Stromal cell of bone marrow (primary cell): ENCODE results near the gene BCL2L1.
"Not testable (repeated sequence)": the region's sequence is repeated elsewhere in the genome, so short reads cannot be mapped to it uniquely, and the experiment has no call there.

Experiments used
- DNase-seq: peaks from one replicate; pipeline ENCODE4 v3.0.0-alpha.2; 2012; ENCODE audit warnings: low read depth

Gene BCL2L1

GRCh38 chr20:31722257-31723068, at the start of gene BCL2L1:
Gene BCL2L1, minus strand, starts transcription at chr20:31722868. Its CDS starts 650 bp downstream, at chr20:31722218.
- peak; percentile 82 for DNase-seq

DNA sequence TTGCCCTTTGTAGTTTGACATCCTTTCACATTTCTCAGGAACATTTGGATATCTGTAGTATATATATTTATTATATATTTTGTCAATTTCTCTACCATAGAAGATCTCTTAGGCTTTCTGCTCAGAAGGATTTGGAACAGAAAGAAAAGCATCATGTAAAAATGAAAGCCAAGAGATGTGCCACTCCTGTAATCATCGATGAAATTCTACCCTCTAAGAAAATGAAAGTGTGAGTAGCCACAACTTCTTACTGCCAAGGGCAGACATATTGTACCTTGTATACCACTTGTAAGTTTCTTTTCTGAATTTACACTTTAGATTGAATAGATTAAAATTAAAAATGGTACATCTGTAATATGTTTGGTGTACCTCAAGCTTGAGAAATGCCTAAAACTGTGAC, 47.6 kb upstream of the BCL2L1 start:
- DNase-seq, result no peak

- DNase-seq, result no peak
Observed at GRCh38 chr20:31769681-31770080, 47.0 kb upstream of the BCL2L1 start.

DNA sequence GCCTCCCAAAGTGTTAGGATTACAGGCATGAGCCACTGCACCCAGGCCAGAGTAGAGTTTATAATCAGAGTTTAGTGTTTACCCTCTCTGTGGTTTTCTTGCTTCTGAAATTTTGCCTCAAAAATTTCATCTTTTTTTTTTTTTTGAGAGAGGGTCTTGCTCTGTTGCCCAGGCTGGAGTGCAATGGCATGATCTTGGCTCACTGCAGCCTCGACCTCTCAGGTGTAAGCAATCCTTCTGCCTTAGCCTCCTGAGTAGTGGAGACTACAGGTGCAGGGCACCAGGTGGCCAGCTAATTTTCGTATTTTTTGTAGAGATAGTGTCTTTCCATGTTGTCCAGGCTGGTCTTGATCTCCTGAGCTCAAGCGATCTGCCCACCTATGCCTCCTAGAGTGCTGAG, 45.1 kb upstream of the BCL2L1 start:
- no peak for DNase-seq

DNA sequence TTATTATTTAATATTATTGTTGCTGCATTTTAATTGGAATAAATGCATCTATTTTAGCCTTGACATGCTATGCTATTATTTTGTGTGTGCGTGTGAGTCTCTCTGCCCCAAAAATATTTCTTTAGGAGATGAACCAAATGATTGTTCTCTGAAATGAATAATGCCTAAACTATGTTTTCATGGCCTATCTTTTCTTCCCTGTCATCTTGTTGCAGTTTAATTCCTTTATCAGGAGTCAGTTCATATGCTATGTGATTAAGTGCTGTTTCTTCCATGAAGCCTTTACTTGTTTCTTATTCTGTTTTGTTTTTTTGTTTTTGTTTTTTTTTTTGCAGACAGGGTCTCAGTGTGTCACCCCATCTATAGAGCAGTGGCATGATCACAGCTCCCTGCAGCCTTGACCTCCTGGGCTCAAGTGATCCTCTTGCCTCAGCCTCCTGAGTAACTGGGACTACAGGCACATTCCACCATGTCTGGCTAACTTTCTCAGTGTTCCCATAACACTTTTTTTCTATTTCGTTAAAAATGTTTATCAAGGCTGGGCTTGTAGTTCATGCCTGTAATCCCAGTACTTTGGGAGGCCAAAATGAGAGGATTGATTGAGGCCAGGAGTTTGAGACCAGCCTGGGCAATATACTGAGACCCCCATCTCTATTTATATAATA, 42.1 kb upstream of the BCL2L1 start:
- DNase-seq, result no peak

- DNase-seq, result peak; percentile 28
Observed at GRCh38 chr20:31760519-31761240, 38.0 kb upstream of the BCL2L1 start.

DNA sequence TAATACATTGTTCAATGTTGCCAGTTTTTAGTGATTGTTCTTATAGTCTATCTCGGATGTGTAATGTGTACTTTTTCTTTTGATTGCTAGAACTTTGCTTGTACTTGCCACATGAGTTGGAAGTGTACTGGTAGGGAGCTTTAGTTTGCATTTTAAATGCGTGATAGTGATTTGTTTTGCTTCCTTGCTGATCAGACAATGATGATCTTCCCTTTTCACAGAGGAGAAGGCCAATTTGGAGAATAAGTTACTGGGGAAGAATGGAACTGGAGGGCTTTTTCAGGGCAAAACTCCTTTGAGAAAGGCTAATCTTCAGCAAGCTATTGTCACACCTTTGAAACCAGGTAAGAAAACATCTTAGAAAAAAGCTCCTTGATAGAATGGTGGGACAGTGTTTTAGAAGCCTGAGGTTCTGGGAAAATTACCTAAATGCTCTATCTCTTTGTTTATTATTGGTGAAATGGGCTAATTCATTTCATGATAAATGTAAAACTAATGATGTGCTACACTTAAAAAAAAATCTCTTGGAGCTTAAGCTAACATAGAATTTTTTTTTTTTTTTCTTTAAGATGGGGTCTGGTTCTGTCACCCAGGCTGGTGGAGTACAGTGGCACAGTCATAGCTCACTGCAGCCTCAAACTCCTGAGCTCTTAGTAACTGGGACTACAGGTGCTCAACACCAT, 37.3 kb upstream of the BCL2L1 start:
- no peak for DNase-seq

DNA sequence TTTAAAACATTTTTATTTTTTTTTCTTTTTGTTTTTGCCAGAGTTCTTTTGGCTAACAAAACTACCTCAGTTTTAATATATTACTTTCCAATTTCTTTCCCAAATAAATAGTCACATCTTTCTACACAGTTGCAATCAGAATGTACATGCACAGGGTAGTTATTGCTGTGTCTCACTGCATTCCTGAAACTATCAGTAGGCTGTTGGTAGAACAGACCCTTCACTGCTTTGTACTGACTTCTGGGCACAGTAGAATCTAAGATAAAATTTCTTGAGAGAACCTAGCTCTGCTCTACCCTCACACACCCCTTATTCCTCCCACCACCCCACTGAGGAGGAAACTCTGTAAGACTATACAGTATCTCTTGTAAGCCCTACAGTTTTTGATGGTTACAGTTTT, 36.3 kb upstream of the BCL2L1 start:
- no peak for DNase-seq

- DNase-seq, result no peak
Observed at GRCh38 chr20:31758521-31758920, 35.9 kb upstream of the BCL2L1 start.

DNA sequence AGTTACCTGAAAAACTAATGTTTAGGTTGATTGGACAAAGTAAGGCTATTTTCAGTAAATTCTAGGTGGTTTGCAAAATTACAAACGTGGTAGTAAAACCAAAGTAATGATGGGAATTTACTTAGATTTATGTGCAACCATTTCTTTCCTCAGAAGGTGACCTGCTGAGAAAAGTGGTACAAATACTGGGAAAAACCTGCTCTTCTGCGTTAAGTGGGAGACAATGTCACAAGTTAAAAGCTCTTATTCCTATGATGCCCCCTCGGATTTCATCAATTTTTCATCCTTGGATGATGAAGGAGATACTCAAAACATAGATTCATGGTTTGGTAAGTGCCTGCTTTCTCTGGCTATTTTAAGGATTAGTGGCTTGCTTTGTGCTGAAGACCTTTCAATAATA, 34.6 kb upstream of the BCL2L1 start:
- no peak for DNase-seq

DNA sequence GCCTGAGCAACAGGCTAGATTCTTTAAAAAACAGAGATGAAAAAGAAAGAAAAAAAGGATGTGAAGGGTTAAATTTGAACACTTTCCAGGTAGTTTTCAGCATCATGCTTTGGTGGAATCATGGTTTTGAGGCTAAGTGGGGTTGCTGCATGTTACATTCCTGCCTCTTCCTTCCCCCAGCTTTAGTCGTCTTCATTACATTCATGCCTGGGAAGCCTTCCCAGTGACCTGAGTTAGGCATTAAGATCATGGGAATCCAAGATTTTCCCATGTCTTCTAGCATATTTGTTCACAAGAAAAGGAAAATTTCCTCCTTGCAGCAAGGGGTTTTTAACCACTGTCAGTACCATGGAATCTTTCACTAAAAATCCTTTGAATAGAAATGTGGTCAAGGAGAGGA, 28.5 kb upstream of the BCL2L1 start:
- DNase-seq, result peak; percentile 87

DNA sequence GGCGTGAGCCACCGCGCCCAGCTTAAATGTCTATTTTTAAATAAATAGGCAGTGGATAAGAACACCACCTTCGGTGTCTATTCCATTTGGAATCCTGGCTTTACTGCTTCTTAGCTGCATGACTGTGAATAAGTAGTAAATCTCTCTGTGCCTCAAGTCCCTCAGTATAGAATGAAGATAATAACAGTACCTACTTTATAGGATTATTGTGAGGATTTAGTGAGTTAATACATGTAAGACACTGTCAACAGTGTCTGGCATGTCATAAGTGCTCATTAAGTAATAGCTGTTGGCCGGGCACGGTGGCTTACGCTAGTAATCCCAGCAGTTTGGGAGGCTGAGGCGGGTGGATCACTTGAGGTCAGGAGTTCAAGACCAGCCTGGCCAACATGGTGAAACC, 26.6 kb upstream of the BCL2L1 start:
- no peak for DNase-seq

DNA sequence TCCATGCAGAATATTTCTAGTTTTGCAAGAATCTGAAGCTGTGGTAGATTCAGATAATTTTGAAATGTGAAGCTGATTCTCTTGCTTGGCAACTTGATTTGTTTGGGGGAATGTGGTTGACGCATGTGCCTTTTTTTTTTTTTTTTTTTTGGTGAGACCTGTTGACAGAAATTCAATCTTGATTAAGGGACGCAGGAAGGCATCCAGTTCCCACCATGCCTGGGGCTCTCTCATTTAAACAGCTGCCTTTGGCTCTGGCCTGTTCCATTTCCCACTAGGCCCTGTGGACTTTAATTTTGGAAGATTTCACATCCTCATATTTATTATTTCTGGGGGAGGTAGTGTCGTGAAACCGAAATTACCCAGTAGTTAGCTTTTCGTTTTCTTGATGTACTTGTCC, 25.0 kb upstream of the BCL2L1 start:
- peak; percentile 51 for DNase-seq

DNA sequence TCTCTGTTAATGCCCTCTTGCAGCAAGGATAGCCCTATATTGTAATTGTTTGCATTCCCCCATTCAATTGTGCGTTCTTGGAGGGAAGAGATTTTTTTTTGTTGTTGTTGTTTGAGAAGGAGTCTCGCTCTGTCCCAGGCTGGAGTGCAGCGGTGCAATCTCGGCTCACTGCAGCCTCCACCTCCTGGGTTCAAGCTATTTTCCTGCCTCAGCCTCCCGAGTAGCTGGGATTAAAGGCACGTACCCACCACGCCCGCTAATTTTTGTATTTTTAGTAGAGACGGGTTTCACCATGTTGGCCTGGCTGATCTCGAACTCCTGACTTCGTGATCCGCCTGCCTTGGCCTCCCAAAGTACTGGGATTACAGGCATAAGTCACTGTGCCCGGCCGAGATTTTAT, 24.4 kb upstream of the BCL2L1 start:
- DNase-seq, result not testable (repeated sequence)

DNA sequence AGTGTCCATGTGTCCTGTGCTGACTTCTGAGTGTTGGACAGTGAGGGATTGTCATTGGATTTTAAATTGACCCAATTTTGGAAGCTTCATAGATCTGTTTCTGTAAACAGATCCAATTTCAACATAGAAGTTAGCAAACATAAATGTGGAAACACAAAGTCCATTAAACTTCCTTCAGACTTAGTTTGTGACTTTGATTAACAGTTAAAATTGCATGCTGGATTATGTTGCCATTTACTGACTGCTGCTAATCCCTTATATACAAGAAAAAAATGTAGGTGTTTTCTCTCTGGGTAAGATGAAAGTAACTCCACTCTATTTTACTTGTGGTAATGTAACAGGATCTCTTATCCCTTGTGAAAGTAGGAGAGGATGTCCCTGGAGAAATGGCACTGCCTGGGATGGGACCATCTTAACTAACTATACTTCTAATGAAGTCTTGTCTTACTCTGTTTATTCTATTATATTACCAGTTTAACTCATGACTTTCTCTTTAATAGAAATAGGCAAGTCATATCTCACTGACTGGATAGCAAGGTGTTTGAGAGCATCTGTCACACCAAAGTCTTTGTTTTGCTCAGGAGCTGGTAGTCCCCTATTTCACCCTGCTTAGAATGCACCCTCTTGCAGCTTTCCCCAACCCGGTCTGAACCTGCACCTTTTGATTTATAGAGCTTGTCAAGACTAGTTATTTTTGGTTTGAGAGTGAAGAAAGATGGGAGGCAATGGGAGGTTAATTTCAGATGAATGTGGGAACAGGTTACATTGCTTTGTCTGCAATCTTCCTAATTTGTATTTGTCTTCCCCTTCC, 23.6 kb upstream of the BCL2L1 start:
- no peak for DNase-seq

- no peak for DNase-seq
Observed at GRCh38 chr20:31740656-31741323, 18.1 kb upstream of the BCL2L1 start.

GRCh38 chr20:31740208-31740607, 17.5 kb upstream of the BCL2L1 start:
- DNase-seq, result no peak

DNA sequence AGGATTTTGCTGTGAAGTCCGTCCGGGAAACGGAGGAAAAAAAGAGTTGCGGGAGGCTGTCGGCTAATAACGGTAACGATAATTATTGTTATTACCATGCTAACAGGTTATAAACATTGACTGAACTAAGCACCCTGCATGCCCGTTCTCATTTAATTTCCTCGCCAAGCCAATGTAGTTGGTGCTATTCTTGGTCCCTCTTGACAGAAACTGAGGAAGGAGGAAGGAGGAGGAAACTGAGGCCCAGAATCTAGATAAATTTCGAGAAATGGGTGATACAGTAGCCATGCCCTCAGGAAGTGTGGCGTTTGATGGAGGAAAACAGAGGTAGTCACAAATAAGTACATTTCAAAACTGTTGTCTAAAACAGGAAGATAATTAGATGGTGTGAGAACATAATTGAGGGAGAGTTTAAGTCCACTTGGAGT, 16.9 kb upstream of the BCL2L1 start:
- DNase-seq, result no peak

DNA sequence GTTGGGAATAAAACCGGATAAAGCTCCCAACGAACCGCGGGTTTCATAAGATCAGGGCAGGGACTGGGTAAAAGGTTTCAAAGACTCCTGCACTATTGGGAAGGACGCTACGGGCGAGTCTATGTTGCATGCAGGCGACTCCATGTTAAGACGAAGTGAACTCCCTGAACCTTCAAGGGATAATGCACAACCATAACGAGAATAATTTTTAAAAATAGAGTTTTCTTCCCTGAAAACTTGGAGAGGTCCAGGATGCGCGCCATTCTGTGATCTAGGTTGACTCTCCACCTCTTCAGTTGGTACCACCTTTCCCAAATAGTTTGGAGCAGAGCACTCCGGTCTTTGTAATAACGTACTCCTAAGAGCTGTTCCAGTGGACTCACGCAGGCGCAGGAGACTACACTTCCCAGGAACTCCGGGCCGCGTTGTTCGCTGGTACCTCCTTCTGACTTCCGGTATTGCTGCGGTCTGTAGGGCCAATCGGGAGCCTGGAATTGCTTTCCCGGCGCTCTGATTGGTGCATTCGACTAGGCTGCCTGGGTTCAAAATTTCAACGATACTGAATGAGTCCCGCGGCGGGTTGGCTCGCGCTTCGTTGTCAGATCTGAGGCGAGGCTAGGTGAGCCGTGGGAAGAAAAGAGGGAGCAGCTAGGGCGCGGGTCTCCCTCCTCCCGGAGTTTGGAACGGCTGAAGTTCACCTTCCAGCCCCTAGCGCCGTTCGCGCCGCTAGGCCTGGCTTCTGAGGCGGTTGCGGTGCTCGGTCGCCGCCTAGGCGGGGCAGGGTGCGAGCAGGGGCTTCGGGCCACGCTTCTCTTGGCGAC, 16.3 kb upstream of the BCL2L1 start, which contains the start of gene TPX2:
TPX2 (plus strand) TSS at position 562 of the 821 bp plus-strand sequence. CDS start 18,187 bp downstream, outside the sequence.
- DNase-seq, result peak; percentile 98

- no peak for DNase-seq
Observed at GRCh38 chr20:31731321-31731717, 8.7 kb upstream of the BCL2L1 start.
